Mesendoderm (in vitro differentiated cells): ENCODE data around the gene NBPF1.
"Not testable (repeated sequence)": the region's sequence is repeated elsewhere in the genome, so short reads cannot be mapped to it uniquely, and the experiment has no call there.

Source experiments
- DNase-seq: peaks from one replicate; pipeline ENCODE4 v3.0.0; 2013
- H2AK5ac ChIP-seq: 2 replicates; pipeline ENCODE4 v1.6.1; 2013; ENCODE audit warnings: low read length, inconsistent platforms
- H2BK120ac ChIP-seq: 2 replicates; pipeline ENCODE4 v1.6.1; 2013; ENCODE audit warnings: low read depth, mild to moderate bottlenecking, low read length, moderate library complexity, mixed read lengths
- H2BK15ac ChIP-seq: replicated peaks from 2 replicates; pipeline ENCODE4 v1.6.1; 2013; ENCODE audit warnings: low read depth, mild to moderate bottlenecking, moderate library complexity
- H2BK5ac ChIP-seq: 2 replicates; pipeline ENCODE4 v1.6.1; 2013; ENCODE audit warnings: low read length, inconsistent platforms
- H3K18ac ChIP-seq: 2 replicates; pipeline ENCODE4 v1.6.1; 2013; ENCODE audit warnings: mild to moderate bottlenecking, low read length, mixed read lengths
- H3K23ac ChIP-seq: one replicate; pipeline ENCODE4 v1.6.1; 2013; ENCODE audit warnings: low read length
- H3K27ac ChIP-seq: 2 replicates; pipeline ENCODE4 v1.5.1; 2013; ENCODE audit warnings: low read depth, mild to moderate bottlenecking, inconsistent platforms, low read length, moderate library complexity
- H3K27me3 ChIP-seq: 2 replicates; pipeline ENCODE4 v1.6.1; 2013; ENCODE audit warnings: low read length, control low read depth, mild to moderate bottlenecking, inconsistent platforms; ENCODE audit not compliant: insufficient read depth, poor library complexity
- H3K36me3 ChIP-seq: 2 replicates; pipeline ENCODE4 v1.6.1; 2013; ENCODE audit warnings: low read length, inconsistent platforms; ENCODE audit not compliant: control insufficient read depth, insufficient read depth
- H3K4ac ChIP-seq: one replicate; pipeline ENCODE4 v1.6.1; 2013; ENCODE audit warnings: low read depth, mild to moderate bottlenecking, low read length, moderate library complexity
- H3K4me1 ChIP-seq: 2 replicates; pipeline ENCODE4 v1.6.1; 2013; ENCODE audit warnings: low read depth, low read length, inconsistent platforms; ENCODE audit not compliant: control insufficient read depth
- H3K4me2 ChIP-seq: 2 replicates; pipeline ENCODE4 v1.6.1; 2013; ENCODE audit warnings: low read length
- H3K4me3 ChIP-seq: 2 replicates; pipeline ENCODE4 v1.5.1; 2013; ENCODE audit warnings: mild to moderate bottlenecking, low read length
- H3K56ac ChIP-seq: one replicate; pipeline ENCODE4 v1.6.1; 2013; ENCODE audit warnings: low read length
- H3K79me1 ChIP-seq: 2 replicates; pipeline ENCODE4 v1.6.1; 2013; ENCODE audit warnings: low read length, inconsistent platforms
- H3K79me2 ChIP-seq: 2 replicates; pipeline ENCODE4 v1.6.1; 2013; ENCODE audit warnings: mild to moderate bottlenecking, low read length; ENCODE audit not compliant: control insufficient read depth, insufficient read depth
- H3K9ac ChIP-seq: 2 replicates; pipeline ENCODE4 v1.6.1; 2013; ENCODE audit warnings: low read length, inconsistent platforms
- H4K5ac ChIP-seq: one replicate; pipeline ENCODE4 v1.6.1; 2013; ENCODE audit warnings: low read length
- H4K8ac ChIP-seq: one replicate; pipeline ENCODE4 v1.6.1; 2013; ENCODE audit warnings: low read depth, mild to moderate bottlenecking, control low read depth, low read length, moderate library complexity
- WGBS: extraction: QIAGEN DNeasy Blood & Tissue Kit; methylation state at CpG from one replicate; pipeline ENCODE4 v1.1.7; 2013; ENCODE audit warnings: low lambda C conversion rate, missing lambda C conversion rate; ENCODE audit not compliant: insufficient coverage; ENCODE audit errors: extremely low coverage; 5-methylcytosine and 5-hydroxymethylcytosine counted together

The NBPF1 gene

GRCh38 chr1:16550212-16550918 lies 63.0 kb downstream of the NBPF1 start:
- not testable (repeated sequence) for H3K4me3 ChIP-seq, H3K23ac ChIP-seq, H3K56ac ChIP-seq, H3K79me2 ChIP-seq, H3K18ac ChIP-seq, H2BK5ac ChIP-seq, H3K27me3 ChIP-seq, H3K27ac ChIP-seq, H4K5ac ChIP-seq, H2BK15ac ChIP-seq, H2AK5ac ChIP-seq, H3K36me3 ChIP-seq, H3K4me1 ChIP-seq, H3K4me2 ChIP-seq, H3K9ac ChIP-seq, H3K79me1 ChIP-seq, H3K4ac ChIP-seq, H2BK120ac ChIP-seq, H4K8ac ChIP-seq, DNase-seq
- WGBS, result no CpG with 5 or more reads among the region's 1 CpG

- not testable (repeated sequence) for H2BK5ac ChIP-seq, H3K27me3 ChIP-seq, H3K4me3 ChIP-seq, H3K23ac ChIP-seq, DNase-seq, H4K8ac ChIP-seq, H3K79me1 ChIP-seq, H3K27ac ChIP-seq, H3K18ac ChIP-seq, H4K5ac ChIP-seq, H2BK15ac ChIP-seq, H3K4me2 ChIP-seq, H3K4ac ChIP-seq, H2AK5ac ChIP-seq, H3K36me3 ChIP-seq, H3K79me2 ChIP-seq, H2BK120ac ChIP-seq, H3K9ac ChIP-seq, H3K56ac ChIP-seq, H3K4me1 ChIP-seq
- WGBS, result no CpG with 5 or more reads among the region's 1 CpG
These were observed 63.8 kb downstream of the NBPF1 start for GRCh38 chr1:16549545-16549944.

GRCh38 chr1:16547502-16548241 lies 65.7 kb downstream of the NBPF1 start:
- not testable (repeated sequence) for H2AK5ac ChIP-seq, H3K4me3 ChIP-seq, H3K23ac ChIP-seq, H3K36me3 ChIP-seq, H3K4ac ChIP-seq, H2BK5ac ChIP-seq, H3K79me1 ChIP-seq, H3K56ac ChIP-seq, DNase-seq, H3K4me2 ChIP-seq, H2BK15ac ChIP-seq, H3K18ac ChIP-seq, H3K79me2 ChIP-seq, H3K27ac ChIP-seq, H4K8ac ChIP-seq, H2BK120ac ChIP-seq, H3K9ac ChIP-seq, H3K4me1 ChIP-seq, H3K27me3 ChIP-seq, H4K5ac ChIP-seq
- no CpG with 5 or more reads among the region's 41 CpGs for WGBS

GRCh38 chr1:16545682-16546095 lies 67.7 kb downstream of the NBPF1 start:
- H2AK5ac ChIP-seq, H3K9ac ChIP-seq: not testable (repeated sequence)
- WGBS, result no CpG with 5 or more reads among the region's 16 CpGs

GRCh38 chr1:16540421-16540893 lies 72.9 kb downstream of the NBPF1 start:
- H3K23ac ChIP-seq, H2BK5ac ChIP-seq, H2BK15ac ChIP-seq, H3K4me3 ChIP-seq, H4K5ac ChIP-seq, H3K79me2 ChIP-seq, H3K4me2 ChIP-seq, H3K18ac ChIP-seq, H3K27ac ChIP-seq, H2BK120ac ChIP-seq, H3K4me1 ChIP-seq, H3K4ac ChIP-seq, H3K79me1 ChIP-seq, H4K8ac ChIP-seq, H3K27me3 ChIP-seq, H2AK5ac ChIP-seq, H3K56ac ChIP-seq, H3K36me3 ChIP-seq, DNase-seq, H3K9ac ChIP-seq: not testable (repeated sequence)
- no CpG with 5 or more reads among the region's 2 CpGs for WGBS

More at GRCh38 chr1:16545682-16546095, 67.7 kb downstream of the NBPF1 start:
- H3K4me2 ChIP-seq, H3K4me1 ChIP-seq, H3K79me2 ChIP-seq, H4K8ac ChIP-seq, H3K79me1 ChIP-seq, H3K56ac ChIP-seq, H3K18ac ChIP-seq, H3K4ac ChIP-seq, H3K27me3 ChIP-seq, H2BK5ac ChIP-seq, H3K23ac ChIP-seq, H2BK15ac ChIP-seq, H2BK120ac ChIP-seq, H3K27ac ChIP-seq, H3K36me3 ChIP-seq, H3K4me3 ChIP-seq, H4K5ac ChIP-seq: not testable (repeated sequence)
- peak; percentile 75 for DNase-seq
